ENCODE data around the gene NAALADL2.

- no peak for TF ChIP-seq EZH2 (IDR thresholded peaks at IDR 0.05)
- TF ChIP-seq, protein P1, sequence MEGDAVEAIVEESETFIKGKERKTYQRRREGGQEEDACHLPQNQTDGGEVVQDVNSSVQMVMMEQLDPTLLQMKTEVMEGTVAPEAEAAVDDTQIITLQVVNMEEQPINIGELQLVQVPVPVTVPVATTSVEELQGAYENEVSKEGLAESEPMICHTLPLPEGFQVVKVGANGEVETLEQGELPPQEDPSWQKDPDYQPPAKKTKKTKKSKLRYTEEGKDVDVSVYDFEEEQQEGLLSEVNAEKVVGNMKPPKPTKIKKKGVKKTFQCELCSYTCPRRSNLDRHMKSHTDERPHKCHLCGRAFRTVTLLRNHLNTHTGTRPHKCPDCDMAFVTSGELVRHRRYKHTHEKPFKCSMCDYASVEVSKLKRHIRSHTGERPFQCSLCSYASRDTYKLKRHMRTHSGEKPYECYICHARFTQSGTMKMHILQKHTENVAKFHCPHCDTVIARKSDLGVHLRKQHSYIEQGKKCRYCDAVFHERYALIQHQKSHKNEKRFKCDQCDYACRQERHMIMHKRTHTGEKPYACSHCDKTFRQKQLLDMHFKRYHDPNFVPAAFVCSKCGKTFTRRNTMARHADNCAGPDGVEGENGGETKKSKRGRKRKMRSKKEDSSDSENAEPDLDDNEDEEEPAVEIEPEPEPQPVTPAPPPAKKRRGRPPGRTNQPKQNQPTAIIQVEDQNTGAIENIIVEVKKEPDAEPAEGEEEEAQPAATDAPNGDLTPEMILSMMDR (IDR thresholded peaks at IDR 0.05), result no peak
Observed at GRCh38 chr3:175558261-175558660, 699.1 kb downstream of the NAALADL2 start.

Data from neural progenitor cell (in vitro differentiated cells).